ENCODE results near the gene RAPH1. TPM values are rescaled to one million over a fixed set of nuclear protein-coding genes. Genes with fewer than 3 reads are reported as not detected.

RAPH1 gene
- total and polyA plus RNA-seq, 4 donors, result 7.2 to 62.7 (median 35.1) TPM

DNA sequence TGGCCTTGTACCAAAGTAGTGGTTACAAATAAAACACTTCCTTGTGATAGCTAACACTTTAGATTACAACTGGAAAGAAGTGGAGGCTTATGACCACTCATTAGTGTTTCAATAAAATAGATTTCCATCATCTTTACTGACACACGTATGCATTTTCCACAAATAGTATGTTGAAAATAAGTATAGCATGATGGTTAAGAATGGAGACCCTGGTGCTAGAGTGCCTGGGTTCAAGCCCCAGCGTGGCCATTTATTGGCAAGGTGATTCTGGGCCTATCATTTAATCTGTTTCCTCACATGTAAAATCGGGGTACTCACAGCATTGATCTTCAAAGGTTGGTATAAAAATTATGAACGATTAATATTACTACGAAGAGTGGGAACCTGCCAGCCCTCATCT, 54.5 kb downstream of the RAPH1 start:
- WGBS, 2 donors, result 87 to 93% methylated on average over 5 of the region's 5 CpGs
- no peak overlapping the region for H3K4me3 ChIP-seq
- ATAC-seq (ENCODE audit: insufficient read depth, low FRiP score) (no peak), DNase-seq (no peak)
- H3K4me1 ChIP-seq (ENCODE audit: control insufficient read depth in 5 of 5, insufficient read depth in 5 of 5, low read length in 5 of 5), result no peaks in the 10 kb centered on the region
- H3K36me3 ChIP-seq (ENCODE audit: control insufficient read depth in 4 of 4, insufficient read depth in 4 of 4, low read length in 4 of 4), result peaks cover 2 to 13% (median 5%) of the 10 kb centered on the region in 4 donors
- H3K9me3 ChIP-seq (ENCODE audit: control insufficient read depth in 4 of 4, insufficient read depth in 3 of 4, low read length in 3 of 4), result no peaks in the 10 kb centered on the region
- H3K27ac ChIP-seq (ENCODE audit: low read depth in 1 of 2, low read length in 1 of 2), result no peak overlapping the region
- H3K9ac ChIP-seq (ENCODE audit: insufficient read depth in 1 of 2, low read length in 2 of 2), result no peak overlapping the region
- TF ChIP-seq, protein P1, sequence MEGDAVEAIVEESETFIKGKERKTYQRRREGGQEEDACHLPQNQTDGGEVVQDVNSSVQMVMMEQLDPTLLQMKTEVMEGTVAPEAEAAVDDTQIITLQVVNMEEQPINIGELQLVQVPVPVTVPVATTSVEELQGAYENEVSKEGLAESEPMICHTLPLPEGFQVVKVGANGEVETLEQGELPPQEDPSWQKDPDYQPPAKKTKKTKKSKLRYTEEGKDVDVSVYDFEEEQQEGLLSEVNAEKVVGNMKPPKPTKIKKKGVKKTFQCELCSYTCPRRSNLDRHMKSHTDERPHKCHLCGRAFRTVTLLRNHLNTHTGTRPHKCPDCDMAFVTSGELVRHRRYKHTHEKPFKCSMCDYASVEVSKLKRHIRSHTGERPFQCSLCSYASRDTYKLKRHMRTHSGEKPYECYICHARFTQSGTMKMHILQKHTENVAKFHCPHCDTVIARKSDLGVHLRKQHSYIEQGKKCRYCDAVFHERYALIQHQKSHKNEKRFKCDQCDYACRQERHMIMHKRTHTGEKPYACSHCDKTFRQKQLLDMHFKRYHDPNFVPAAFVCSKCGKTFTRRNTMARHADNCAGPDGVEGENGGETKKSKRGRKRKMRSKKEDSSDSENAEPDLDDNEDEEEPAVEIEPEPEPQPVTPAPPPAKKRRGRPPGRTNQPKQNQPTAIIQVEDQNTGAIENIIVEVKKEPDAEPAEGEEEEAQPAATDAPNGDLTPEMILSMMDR (IDR thresholded peaks at IDR 0.05; ENCODE audit: control extremely low read depth, extremely low read depth), result no peak
- H3K27me3 ChIP-seq (ENCODE audit: control insufficient read depth in 3 of 3, insufficient read depth in 3 of 3, low read length in 2 of 3), result no peaks in the 10 kb centered on the region

DNA sequence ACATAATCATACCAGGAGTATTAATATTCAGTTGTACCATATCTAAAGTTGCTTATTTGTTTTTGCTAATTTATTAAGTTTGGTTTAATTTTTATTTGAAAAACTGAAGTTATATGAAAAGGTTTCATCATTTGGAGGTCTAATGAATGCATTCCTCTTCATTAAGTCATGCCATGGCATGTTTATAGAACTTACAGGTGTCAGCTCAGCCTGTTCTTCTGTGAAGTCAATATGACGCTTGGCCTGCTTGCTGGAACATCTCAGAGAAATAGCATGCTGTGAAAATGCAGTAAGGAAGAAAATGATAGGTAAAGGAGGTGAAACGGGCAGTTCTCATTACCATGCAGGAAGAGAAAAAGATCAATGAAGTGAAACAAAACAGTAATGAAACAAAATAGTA, 58.2 kb downstream of the RAPH1 start:
- ATAC-seq (ENCODE audit: insufficient read depth, low FRiP score), result no peak
- peaks cover 0 to 3% (median under 1%) of the 10 kb centered on the region in 4 donors for H3K36me3 ChIP-seq (ENCODE audit: control insufficient read depth in 4 of 4, insufficient read depth in 4 of 4, low read length in 4 of 4)
- no peak for DNase-seq
- WGBS, 2 donors, result 87 to 93% methylated on average over 2 of the region's 2 CpGs
- H3K4me3 ChIP-seq, result no peak overlapping the region
- no peak overlapping the region for H3K27ac ChIP-seq (ENCODE audit: low read depth in 1 of 2, low read length in 1 of 2)
- TF ChIP-seq, protein P1 (IDR thresholded peaks at IDR 0.05; ENCODE audit: control extremely low read depth, extremely low read depth), result no peak
- no peak overlapping the region for H3K9ac ChIP-seq (ENCODE audit: insufficient read depth in 1 of 2, low read length in 2 of 2)
- no peaks in the 10 kb centered on the region for H3K9me3 ChIP-seq (ENCODE audit: control insufficient read depth in 4 of 4, insufficient read depth in 3 of 4, low read length in 3 of 4)
- H3K4me1 ChIP-seq (ENCODE audit: control insufficient read depth in 5 of 5, insufficient read depth in 5 of 5, low read length in 5 of 5), result no peaks in the 10 kb centered on the region
- no peaks in the 10 kb centered on the region for H3K27me3 ChIP-seq (ENCODE audit: control insufficient read depth in 3 of 3, insufficient read depth in 3 of 3, low read length in 2 of 3)

DNA sequence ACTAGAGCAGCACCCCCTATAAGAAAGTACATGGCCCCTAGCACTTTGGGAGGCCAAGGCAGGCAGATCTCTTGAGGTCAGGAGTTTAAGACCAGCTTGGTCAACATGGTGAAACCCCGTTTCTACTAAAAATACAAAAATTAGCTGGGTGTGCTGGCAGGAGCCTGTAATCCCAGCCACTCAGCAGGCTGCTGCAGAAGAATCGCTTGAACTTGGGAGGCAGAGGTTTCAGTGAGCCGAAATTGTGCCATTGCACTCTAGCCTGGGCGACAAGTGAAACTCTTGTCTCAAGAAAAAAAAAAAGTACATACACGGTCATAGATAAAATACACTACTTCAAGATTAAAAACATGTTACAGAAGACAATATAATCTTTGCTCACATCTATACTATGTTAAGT, 63.8 kb downstream of the RAPH1 start:
- peaks cover 0 to 7% (median 0%) of the 10 kb centered on the region in 5 donors for H3K4me1 ChIP-seq (ENCODE audit: control insufficient read depth in 5 of 5, insufficient read depth in 5 of 5, low read length in 5 of 5)
- ATAC-seq (ENCODE audit: insufficient read depth, low FRiP score), result no peak
- no peak for DNase-seq
- WGBS, 2 donors, result 86 to 89% methylated on average over 5 of the region's 5 CpGs
- TF ChIP-seq, protein P1 (IDR thresholded peaks at IDR 0.05; ENCODE audit: control extremely low read depth, extremely low read depth), result no peak
- H3K9me3 ChIP-seq (ENCODE audit: control insufficient read depth in 4 of 4, insufficient read depth in 3 of 4, low read length in 3 of 4), result no peaks in the 10 kb centered on the region
- no peak overlapping the region for H3K27ac ChIP-seq (ENCODE audit: low read depth in 1 of 2, low read length in 1 of 2)
- H3K27me3 ChIP-seq (ENCODE audit: control insufficient read depth in 3 of 3, insufficient read depth in 3 of 3, low read length in 2 of 3), result no peaks in the 10 kb centered on the region
- H3K36me3 ChIP-seq (ENCODE audit: control insufficient read depth in 4 of 4, insufficient read depth in 4 of 4, low read length in 4 of 4), result peaks cover 0 to 4% (median 0%) of the 10 kb centered on the region in 4 donors
- H3K9ac ChIP-seq (ENCODE audit: insufficient read depth in 1 of 2, low read length in 2 of 2), result no peak overlapping the region
- H3K4me3 ChIP-seq, result no peak overlapping the region

DNA sequence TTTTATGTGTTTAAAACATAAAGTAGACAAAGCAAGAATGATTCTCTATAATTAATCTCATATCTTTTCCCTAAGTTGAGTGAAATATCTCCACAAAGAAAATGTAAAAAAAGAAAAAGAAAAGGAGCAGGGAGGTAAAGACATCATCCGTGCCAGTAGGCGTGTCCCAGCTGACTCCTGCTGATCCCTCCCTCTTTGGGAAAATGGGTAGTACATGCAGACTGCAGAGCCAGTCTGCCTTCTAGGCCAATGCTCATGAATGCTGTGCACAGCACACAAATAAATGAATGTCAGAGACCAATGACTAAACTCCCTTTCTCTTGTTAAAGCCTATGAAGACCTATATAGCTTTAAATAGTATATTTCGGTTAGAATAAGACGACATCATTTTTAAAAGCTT, 64.7 kb downstream of the RAPH1 start:
- WGBS, 2 donors, result 79 to 88% methylated on average over 4 of the region's 4 CpGs
- Histone ChIP-seq H3K27me3 (ENCODE audit: control insufficient read depth in 3 of 3, insufficient read depth in 3 of 3, low read length in 2 of 3) (no peaks in the 10 kb centered on the region), H3K27ac (ENCODE audit: low read depth in 1 of 2, low read length in 1 of 2) (no peak overlapping the region), H3K4me3 (no peak overlapping the region), H3K9me3 (ENCODE audit: control insufficient read depth in 4 of 4, insufficient read depth in 3 of 4, low read length in 3 of 4) (no peaks in the 10 kb centered on the region), H3K4me1 (ENCODE audit: control insufficient read depth in 5 of 5, insufficient read depth in 5 of 5, low read length in 5 of 5) (peaks cover 0 to 7% (median 0%) of the 10 kb centered on the region in 5 donors), H3K36me3 (ENCODE audit: control insufficient read depth in 4 of 4, insufficient read depth in 4 of 4, low read length in 4 of 4) (peaks cover 0 to 4% (median 0%) of the 10 kb centered on the region in 4 donors), H3K9ac (ENCODE audit: insufficient read depth in 1 of 2, low read length in 2 of 2) (no peak overlapping the region)
- DNase-seq (no peak), ATAC-seq (ENCODE audit: insufficient read depth, low FRiP score) (no peak)
- TF ChIP-seq, protein P1 (IDR thresholded peaks at IDR 0.05; ENCODE audit: control extremely low read depth, extremely low read depth), result no peak
